ENCODE data around the gene MAPKAP1.
"Not testable (repeated sequence)": the region's sequence is repeated elsewhere in the genome, so short reads cannot be mapped to it uniquely, and the experiment has no call there.

Gene MAPKAP1

DNA sequence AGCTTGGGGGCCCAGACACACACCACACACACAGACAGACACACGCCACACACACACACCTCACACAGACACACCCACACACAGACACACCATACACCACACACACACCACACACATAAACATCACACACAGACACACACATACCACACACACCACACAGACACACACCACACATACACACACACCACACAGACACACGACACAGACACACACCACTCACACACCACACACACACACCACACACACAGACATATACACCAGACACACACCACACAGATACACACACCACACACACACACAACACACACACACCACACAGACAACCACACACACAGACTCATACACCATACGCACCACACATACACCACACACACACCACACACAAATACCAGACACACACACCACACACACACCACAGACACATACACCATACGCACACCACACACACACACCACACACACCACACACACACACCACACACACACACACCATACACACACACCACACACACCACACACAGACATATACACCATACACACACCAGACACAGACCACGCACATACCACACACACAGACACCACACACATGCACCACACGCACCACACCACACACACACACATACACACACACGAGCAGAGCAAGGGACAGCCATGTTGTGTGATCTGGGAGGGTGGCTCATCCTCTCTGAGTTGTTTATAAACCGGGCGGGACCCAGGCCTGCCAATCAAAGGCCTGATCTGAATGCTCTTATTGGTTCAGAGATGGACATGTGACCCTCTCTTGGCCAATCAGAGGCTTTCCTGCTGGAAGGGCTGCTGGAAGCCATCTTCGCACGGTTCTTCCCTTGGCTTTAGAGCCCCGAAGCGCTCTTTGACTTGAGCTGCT is 297.1 kb downstream of the MAPKAP1 start:
- DNase-seq (ENCODE audit: low read depth): no peak

DNA sequence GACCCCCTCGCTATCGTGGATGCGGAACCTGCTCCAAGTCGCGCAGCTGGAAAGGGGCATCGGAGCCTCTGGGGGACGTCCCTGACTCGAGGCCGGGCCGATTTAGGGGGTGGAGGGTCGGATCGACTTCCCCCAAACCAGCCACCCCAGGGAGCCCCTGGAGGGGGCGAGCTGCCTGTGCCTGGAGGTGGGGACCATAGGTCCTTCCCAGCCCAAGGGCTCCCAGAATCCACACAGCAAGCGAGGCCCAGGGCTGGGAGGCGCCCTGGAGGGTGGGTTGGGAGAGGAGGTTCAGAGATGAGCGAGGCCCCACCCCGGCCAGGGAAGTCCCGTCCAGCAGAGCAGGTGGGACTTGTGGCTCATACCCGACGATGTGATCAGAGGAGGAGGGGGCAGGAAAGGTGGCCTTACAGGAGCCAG is 297.8 kb downstream of the MAPKAP1 start:
- no peak for DNase-seq (ENCODE audit: low read depth)

DNA sequence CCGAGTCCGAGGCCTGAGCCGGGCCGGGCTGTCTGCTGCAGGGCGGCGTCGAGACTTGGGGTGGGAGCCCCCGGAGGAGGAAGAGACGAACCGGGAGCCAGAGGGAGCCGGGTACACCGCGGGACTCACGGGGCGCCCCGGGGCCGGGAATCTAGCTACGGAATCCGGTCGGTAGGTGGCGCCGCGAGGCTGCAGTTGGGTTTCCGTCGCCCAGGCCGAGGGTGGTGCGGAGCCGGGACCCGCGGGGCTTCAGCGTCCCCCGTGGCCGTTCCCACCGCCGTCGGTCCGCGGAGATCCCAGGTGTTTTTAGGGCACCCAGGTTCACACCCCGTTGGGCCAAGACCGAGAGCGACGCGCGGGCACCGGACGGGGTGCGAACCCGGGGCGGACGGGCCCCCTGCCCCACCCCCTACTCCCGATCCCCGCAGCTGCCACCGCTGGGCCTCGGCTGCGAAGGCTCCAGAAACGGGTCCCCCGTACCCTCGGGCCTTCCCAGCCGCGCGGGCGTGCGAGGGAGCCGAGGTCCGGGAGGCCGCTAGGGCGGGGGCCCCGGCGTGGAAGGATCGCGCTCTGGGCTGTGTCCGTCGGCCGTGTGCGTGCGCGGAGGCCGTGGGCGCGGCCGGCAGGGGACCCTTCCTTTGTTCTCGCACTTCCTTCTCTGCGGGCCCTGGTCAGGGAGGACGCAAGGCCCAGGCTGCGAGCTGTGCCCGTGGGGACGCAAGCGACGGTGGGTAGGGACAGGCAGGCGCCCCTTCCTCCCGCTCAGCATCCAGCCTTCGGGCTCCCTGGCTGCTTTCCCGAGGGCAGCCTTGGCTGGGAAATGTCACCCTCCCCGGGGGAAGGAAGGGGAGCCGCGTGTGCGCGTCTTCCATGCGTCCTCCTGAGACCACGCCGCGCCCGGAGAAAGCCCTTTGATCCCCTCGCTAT is 298.8 kb downstream of the MAPKAP1 start:
- peak; percentile 62 for DNase-seq (ENCODE audit: low read depth)

DNA sequence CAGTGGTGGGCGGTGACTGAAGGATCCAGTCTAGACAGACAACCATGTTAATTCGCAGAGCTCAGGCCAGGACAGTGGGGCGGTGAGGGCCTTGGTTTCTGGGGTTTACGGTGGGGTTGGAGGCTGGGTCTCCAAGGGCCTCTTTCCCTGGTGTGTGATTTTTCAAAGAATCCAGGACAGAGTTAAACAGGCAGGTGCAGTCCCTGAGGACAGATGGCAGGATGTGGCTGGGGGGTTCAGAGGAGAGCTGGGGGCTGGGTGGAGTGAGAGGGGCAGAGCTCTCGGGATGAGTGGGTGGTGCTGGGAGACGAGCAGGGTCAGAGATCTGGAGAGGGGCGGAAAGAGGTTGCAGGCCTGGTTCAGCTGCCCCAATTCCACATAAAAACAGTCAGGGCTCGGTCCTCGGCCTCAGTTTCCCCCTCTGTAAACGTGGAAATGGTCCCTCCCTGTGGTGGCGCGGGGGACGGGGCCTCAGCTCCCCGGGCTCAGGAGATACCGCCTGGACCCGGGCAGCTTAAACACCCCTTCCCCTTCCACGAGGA is 299.5 kb downstream of the MAPKAP1 start:
- no peak for DNase-seq (ENCODE audit: low read depth)

DNA sequence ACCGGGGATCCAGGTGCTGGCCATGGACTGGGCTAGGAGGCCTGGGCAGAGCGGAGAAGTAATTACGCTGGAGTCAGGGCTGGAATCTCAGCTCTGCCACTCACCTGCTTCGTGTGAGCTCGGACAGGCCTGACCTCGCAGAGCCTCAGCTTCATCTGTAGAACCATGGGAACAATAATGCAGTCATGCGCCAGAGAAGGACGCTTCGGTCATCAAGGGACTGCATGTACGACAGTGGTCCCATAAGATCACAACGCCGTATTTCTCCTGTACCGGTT is 300.3 kb downstream of the MAPKAP1 start:
- no peak for DNase-seq (ENCODE audit: low read depth)

DNA sequence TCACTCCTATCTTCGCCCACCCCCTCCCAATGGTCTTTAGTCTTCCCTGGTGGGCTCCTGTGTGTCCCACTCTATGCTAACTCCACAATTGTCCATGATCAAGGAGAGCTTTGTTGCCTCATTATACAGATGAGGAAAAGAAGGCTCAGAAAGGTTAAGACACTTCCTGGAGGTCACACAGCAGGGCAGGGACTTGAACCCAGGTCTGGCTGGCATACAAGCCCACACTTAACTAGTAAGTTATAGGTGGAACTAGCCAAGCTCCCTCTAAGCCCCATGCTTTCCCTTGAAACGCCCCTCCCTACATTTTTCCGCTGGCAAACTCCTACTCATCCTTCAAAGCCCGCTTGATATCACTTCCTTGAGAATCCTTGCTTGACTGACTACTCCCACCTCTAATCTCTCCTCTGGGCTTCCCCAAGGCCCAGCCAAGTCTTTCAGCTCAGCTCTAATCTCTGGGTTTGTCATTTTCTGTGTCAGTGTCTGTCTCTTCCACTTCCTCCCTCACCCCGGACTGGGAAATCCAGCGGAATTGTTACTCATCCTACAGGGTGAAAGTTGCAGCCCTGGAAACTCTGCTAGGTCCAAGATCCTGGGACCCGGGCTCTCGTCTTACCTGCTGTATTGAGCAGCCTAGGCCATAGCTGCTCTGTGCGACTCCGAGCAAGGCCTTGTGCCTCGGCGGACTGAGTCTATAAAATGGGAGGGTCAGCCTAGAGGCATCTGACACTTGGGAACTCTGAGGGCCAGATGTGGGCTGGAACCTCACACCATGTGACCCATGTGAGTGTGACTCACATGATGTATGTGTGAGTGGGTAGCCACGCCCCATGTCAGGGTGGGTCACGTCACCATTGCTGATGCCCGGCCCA is 300.8 kb downstream of the MAPKAP1 start:
- DNase-seq (ENCODE audit: low read depth): no peak

DNA sequence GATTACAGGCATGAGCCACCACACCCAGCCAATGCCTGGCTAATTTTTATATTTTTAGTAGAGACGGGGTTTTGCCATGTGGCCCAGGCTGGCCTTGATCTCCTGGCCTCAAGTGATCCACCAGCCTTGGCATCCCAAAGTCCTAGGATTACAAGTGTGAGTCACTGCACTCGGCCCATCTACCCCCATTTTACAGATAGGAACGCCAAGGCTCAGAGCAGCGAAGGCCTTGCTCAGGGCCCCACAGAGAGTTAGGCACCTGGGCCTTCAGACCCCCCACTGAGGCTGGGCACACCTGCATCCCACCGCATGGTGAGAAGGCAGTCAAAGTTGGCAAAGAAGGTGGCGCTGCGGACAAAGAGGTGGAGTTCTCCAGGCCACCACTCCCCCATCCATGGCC is 302.3 kb downstream of the MAPKAP1 start:
- no peak for DNase-seq (ENCODE audit: low read depth)

DNA sequence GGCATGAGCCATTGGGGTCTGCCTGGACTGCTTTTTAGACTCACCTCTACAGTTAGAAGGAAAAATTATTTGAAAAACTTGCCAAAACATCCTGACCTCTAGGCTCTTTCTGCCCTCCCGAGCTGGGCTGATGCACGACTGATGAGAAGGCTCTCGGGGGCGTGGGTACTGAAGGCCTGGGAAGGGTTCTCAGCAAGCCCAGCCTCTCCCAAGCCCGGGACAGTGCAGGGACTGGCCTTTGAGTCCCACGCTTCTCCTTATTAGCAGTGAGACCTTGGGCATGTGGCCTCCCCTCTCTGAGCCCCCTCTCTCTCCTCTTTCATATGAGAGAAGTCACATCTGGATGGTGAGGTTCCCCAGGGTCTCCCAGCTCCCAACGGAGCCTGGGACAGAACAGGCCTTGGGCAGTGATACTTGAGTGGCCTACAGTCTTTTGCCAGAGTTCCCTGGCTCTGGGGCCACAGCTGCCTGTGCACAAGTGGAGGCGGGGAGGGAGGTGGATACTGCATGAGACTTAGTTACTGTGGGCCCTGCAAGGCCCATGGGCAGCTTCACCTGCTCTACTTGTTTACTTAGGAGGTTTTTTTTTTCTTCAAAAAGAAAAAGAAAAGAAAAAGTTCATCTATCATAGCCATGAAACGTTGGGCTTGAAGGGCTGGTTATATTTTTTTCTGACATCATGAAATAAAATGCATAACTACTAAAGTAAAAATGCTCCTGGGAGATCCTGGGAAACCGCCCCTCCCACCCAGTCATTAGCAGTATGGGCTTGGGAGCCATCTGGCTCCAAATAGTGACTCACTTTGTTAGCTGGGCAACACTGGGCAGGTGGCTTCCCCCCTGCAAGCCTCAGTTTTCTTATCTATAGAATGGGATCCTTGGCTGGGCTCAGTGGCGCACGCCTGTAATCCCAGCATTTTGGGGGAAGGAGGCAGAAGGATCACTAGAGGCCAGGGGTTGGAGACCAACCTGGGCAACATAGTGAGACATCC is 306.0 kb downstream of the MAPKAP1 start:
- no peak for DNase-seq (ENCODE audit: low read depth)

DNA sequence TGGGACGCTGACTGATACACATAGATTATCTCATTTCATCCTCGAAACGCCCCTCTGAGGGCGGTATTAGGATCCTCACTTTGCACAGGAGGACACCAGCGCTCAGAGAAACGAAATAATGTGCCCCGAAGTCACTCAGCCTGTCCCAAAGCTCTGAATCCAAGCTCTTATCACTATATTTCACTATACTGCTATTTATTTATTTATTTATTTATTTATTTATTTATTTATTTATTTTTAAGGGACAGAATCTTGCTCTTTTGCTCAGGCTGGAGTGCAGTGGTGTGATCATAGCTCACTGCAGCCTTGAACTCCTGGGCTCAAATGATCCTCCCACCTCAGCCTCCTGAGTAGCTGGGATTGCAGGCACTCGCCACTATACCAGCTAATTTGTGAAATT is 306.8 kb downstream of the MAPKAP1 start:
- DNase-seq (ENCODE audit: low read depth): not testable (repeated sequence)

DNA sequence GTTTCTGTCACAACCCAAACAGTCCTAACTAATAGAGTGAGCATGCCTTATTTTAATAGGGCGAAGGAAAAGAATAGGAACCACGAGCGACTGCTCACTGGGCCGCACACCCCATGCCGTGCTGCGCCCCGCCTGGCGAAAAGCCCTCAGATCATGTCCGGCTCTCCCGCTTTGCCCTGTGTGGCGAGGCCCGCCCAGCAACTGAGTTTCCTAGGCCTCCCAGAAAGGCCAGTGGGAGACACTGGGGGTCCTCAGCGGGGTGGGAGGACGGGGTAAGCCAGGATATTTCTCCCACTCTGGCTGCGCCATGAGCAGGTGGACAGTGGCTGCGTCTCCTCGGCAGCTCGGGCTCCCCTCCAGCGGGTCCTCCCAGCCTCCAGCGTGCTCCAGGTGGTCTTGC is 307.3 kb downstream of the MAPKAP1 start:
- no peak for DNase-seq (ENCODE audit: low read depth)

DNA sequence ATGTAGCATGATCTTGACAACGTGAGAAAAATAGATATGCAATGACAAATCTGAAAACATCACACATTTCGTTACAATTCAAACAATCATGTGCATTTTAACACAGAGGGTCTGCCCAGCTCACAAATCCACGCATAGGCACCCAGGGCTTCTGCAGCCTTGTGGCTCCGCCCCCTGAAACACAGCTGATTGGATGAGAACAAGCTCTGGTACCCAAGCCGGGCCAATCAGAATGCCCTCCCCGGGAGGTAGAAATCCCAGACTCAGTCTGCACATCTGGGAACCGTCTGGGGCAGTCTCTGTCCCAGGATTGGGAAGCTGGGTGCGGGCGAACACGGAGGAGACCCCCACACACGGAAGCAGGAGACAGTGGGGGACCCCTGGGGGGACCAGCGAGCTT is 307.8 kb downstream of the MAPKAP1 start:
- DNase-seq (ENCODE audit: low read depth): no peak

DNA sequence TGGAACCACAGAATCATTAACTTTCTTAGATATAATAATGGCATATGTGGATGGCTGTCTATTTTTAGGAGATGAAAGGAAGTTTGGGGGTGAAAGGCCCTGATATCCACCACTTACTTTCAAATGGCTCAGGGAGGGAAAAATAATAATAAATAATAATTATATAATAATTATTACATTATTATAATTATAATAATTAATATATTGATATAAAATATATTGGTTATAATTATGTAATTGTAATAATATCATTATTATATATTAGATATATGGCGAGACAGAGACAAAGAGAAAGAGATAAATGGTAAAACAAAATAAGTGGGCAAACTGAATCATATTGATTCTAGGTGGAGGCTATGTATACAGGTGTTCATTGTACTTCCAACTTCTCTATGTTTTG is 308.8 kb downstream of the MAPKAP1 start:
- DNase-seq (ENCODE audit: low read depth): no peak

DNA sequence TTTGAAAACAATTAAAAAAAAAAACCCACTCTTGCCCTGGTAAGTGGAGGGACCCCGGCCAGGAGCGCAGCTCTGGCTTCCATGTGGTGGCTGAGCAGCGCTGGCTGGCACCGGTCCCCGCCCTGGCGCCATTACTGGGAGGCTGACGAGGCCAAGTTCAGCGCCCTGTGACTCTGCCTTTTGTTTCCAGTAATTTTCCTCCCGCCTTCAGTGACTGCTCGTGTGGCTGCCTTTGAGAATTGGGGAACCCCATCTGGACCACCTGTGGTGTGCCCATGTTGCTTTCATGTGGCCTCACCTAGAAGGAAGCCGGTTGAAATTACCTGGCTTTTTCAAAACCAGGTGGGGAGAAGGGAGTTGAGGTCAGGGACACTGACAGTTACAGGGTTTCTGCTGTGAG is 309.3 kb downstream of the MAPKAP1 start:
- DNase-seq (ENCODE audit: low read depth): no peak

DNA sequence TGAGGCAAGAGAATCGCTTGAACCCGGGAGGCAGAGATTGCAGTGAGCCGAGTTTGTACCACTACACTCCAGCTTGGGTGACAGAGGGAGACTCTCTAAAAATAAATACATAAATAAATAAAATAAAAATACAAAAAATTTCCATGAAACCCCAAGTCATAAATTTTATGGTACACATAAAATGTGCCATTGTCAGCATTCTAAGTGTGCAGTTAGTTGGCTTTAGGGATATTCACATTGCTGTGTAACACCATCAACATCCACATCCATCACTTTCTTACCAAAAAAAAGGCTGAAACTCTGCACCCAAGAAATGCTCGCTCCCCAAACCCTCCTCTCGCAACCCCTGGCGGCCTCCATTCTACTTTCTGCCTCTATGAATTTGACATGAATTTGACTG is 310.2 kb downstream of the MAPKAP1 start:
- no peak for DNase-seq (ENCODE audit: low read depth)

DNA sequence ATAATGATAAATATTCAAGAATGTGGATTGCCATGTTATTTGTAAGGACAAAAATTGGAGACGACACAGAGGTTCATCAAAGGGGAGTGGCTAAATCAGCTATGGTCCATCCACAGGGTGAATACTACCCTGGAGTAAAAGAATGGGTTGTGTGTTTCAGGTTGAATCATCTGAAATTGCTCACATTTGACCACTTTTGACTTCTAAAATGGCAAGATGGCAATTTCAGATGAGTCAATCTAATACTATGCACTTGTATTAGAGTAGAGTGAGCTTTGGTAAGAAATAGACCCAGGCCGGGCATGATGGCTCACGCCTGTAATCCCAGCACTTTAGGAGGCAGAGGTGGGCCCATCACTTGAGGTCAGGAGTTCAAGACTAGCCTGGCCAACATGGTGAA is 313.6 kb downstream of the MAPKAP1 start:
- DNase-seq (ENCODE audit: low read depth): no peak

DNA sequence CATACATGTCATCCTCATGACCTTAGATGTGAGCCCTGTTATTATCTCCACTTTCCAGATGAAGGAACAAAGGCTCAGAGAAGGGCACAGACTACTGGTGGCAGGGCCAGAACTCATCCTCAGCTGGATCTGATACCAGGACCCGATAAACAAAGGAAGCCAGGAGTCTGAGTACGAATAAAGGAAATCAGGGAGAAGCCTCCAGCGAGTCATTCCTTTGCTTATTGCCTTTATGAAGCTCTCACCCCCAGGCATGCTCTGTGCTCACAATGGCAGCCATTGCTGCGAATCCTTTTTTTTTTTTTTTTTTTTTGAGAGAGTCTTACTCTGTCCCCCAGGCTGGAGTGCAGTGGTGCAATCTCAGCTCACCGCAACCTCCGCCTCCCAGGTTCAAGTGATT is 315.3 kb downstream of the MAPKAP1 start:
- DNase-seq (ENCODE audit: low read depth): no peak

DNA sequence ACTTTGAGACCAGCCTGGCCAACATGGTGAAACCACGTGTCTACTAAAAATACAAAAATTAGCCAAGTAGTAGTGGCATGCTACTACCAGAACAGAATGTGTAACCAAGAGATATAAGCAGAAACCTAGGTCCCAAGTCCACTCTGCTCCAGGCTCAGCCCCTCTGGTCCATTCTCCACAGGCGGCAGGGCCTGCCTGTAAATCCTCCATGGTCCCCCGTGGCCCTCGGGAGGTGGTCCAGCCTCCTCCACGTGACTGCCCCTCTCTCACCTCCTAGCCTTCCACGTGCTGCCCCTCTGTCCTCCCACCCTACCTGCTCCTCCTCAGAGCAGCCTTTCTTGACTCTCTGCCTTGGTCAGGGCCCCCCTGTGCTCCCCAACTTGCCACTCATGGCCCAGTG is 318.0 kb downstream of the MAPKAP1 start:
- no peak for DNase-seq (ENCODE audit: low read depth)

DNA sequence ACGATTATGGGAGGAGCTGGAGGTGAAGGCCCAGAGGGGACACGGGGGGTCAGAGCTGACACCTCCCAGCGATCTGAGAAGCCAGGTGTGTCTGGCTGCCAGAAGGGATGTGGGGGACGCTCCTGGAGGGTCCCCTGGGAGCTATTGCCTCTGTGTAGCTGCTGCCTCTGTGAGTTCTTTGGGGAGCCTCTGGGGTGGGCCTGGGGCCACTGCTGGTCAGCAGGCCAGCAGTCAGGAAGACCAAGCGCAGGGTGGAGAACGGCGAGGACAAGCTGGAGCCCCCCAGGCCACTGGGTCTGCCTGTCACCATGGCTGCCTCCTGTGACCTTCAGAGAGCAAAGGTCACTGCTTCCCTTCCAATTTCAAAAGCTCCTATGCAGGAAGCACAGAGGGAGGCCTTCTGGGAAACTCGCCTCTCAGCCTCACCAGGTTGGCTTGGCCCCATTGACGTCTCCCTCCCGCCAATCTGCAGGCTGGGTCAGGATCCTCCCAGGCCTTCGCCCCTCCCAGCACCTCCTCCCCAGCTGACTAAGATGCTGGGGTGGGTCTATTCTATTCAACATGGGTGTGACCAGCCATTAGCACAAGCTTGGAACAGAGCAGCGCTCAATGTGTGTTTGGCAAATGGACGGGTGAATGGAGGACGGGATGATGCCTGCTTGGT is 319.0 kb downstream of the MAPKAP1 start:
- no peak for DNase-seq (ENCODE audit: low read depth)
